Chondrocyte (in vitro differentiated cells): ENCODE measurements around the gene PPAT. TPM values are rescaled to one million over a fixed set of nuclear protein-coding genes. Genes with fewer than 3 reads are reported as not detected.

Experiments
- DNase-seq: peaks from one replicate; pipeline ENCODE4 v3.0.0; 2021; ENCODE audit warnings: mixed read lengths, low spot score
- H3K27ac Mint-ChIP-seq: one replicate; pipeline ENCODE4 v1.8.0; 2021; ENCODE audit warnings: mild to moderate bottlenecking, moderate library complexity, mixed read lengths; ENCODE audit not compliant: unreplicated experiment
- H3K27me3 Mint-ChIP-seq: 2 replicates; pipeline ENCODE4 v1.8.0; 2021; ENCODE audit warnings: low read depth, mixed read lengths
- H3K36me3 Mint-ChIP-seq: 2 replicates; pipeline ENCODE4 v1.8.0; 2021; ENCODE audit warnings: low read depth, mixed read lengths
- H3K4me1 Mint-ChIP-seq: 2 replicates; pipeline ENCODE4 v1.8.0; 2021; ENCODE audit warnings: low read depth, mild to moderate bottlenecking, mixed read lengths
- H3K4me3 Mint-ChIP-seq: one replicate; pipeline ENCODE4 v1.8.0; 2021; ENCODE audit warnings: mild to moderate bottlenecking, moderate library complexity, mixed read lengths; ENCODE audit not compliant: unreplicated experiment
- H3K9me3 Mint-ChIP-seq: 2 replicates; pipeline ENCODE4 v1.8.0; 2021; ENCODE audit warnings: low read depth, mixed read lengths
- CTCF ChIP-seq: fragments of 200-600 bp; sonication (generic); IDR thresholded peaks from 2 replicates; pipeline ENCODE4 v1.5.0; 2021; ENCODE audit warnings: antibody characterized with exemption, mild to moderate bottlenecking, moderate library complexity
- total RNA-seq: library from RNA; stranded (reverse); gene quantifications from 3 replicates; pipeline ENCODE4 v1.2.1, GENCODE V29; 2021

Gene PPAT
- total RNA-seq, 1 donor from 2014 or later = 12.2 TPM

- H3K36me3 Mint-ChIP-seq = no peaks in the 10 kb centered on the region
- no peak overlapping the region for H3K27ac Mint-ChIP-seq
- peaks cover 3% of the 10 kb centered on the region for H3K9me3 Mint-ChIP-seq
- no peaks in the 10 kb centered on the region for H3K27me3 Mint-ChIP-seq
- H3K4me1 Mint-ChIP-seq = peaks cover 4% of the 10 kb centered on the region
- no peak overlapping the region for H3K4me3 Mint-ChIP-seq
- TF ChIP-seq CTCF = no peak
- DNase-seq = no peak
Observed at GRCh38 chr4:56426273-56426672, 9.1 kb downstream of the PPAT start.

GRCh38 chr4:56425518-56425917, 9.9 kb downstream of the PPAT start:
- Mint-ChIP-seq H3K27ac (no peak overlapping the region), H3K4me3 (no peak overlapping the region)

GRCh38 chr4:56424697-56425514, 10.5 kb downstream of the PPAT start:
- Mint-ChIP-seq H3K27me3 (no peaks in the 10 kb centered on the region), H3K9me3 (peaks cover 3% of the 10 kb centered on the region), H3K4me3 (no peak overlapping the region), H3K27ac (no peak overlapping the region), H3K4me1 (peaks cover 4% of the 10 kb centered on the region), H3K36me3 (no peaks in the 10 kb centered on the region)
- TF ChIP-seq CTCF = peak; percentile 91
- DNase-seq = no peak

More at GRCh38 chr4:56425518-56425917, 9.9 kb downstream of the PPAT start:
- no peaks in the 10 kb centered on the region for H3K27me3 Mint-ChIP-seq
- peaks cover 4% of the 10 kb centered on the region for H3K4me1 Mint-ChIP-seq
- H3K9me3 Mint-ChIP-seq = peaks cover 3% of the 10 kb centered on the region
- DNase-seq = no peak
- no peaks in the 10 kb centered on the region for H3K36me3 Mint-ChIP-seq
- TF ChIP-seq CTCF = no peak

GRCh38 chr4:56424176-56424575, 11.2 kb downstream of the PPAT start:
- H3K4me3 Mint-ChIP-seq = no peak overlapping the region
- H3K9me3 Mint-ChIP-seq = peaks cover 3% of the 10 kb centered on the region
- H3K27ac Mint-ChIP-seq = no peak overlapping the region
- no peak for DNase-seq
- H3K27me3 Mint-ChIP-seq = no peaks in the 10 kb centered on the region
- no peak for TF ChIP-seq CTCF
- no peaks in the 10 kb centered on the region for H3K36me3 Mint-ChIP-seq
- peaks cover 4% of the 10 kb centered on the region for H3K4me1 Mint-ChIP-seq

- no peak for DNase-seq
- no peak for TF ChIP-seq CTCF
- Mint-ChIP-seq H3K9me3 (no peaks in the 10 kb centered on the region), H3K36me3 (no peaks in the 10 kb centered on the region), H3K27me3 (no peaks in the 10 kb centered on the region), H3K27ac (no peak overlapping the region), H3K4me3 (no peak overlapping the region), H3K4me1 (no peaks in the 10 kb centered on the region)
Observed at GRCh38 chr4:56417396-56417795, 18.0 kb downstream of the PPAT start.
